ENCODE results near the gene CFD.

- TF ChIP-seq CTCF (conservative IDR thresholded peaks at IDR 0.05; ENCODE audit: low read length) (no peak), EZH2phosphoT487 (IDR thresholded peaks at IDR 0.05; ENCODE audit: borderline replicate concordance) (no peak)
These were observed 3.8 kb upstream of the CFD start for GRCh38 chr19:855566-856120.
